H1 (cell line): ENCODE results near the gene LRRK1. TPM values are rescaled to one million over a fixed set of nuclear protein-coding genes. Genes with fewer than 3 reads are reported as not detected.

Experiments used
- CTCF ChIA-PET: fragments of 300-600 bp; sonication (Branson Sonifier 250); formaldehyde crosslinking; loops from one replicate; lab custom pipeline; 2021; ENCODE audit not compliant: partially characterized antibody; lab: Charles Lee
- POLR2A ChIA-PET: fragments of 300-600 bp; sonication (Branson Sonifier 250); formaldehyde crosslinking; loops from one replicate; lab custom pipeline; 2021; ENCODE audit warnings: inconsistent platforms; ENCODE audit not compliant: partially characterized antibody; lab: Charles Lee
- DNase-seq, 2 experiments: peaks; one replicate each; pipeline versions ENCODE4 v3.0.0 to v3.0.0-alpha.2; 2010 to 2022; ENCODE audit warnings: low spot score in 2 of 2, low read depth in 1 of 2, mixed read lengths in 1 of 2
- FAIRE-seq: peaks from 2 replicates; lab custom pipeline; 2011; peaks lifted over from hg19 to GRCh38; lab: Jason Lieb, UNC
- H2AFZ ChIP-seq: 2 replicates; pipeline ENCODE4 v1.8.1; 2012; ENCODE audit warnings: low read length, inconsistent platforms
- H2AK5ac ChIP-seq: 2 replicates; pipeline ENCODE4 v1.6.1; 2013; ENCODE audit warnings: low read depth, low read length
- H2BK120ac ChIP-seq: replicated peaks from 2 replicates; pipeline ENCODE3; 2013; ENCODE audit warnings: low read depth, low read length, inconsistent platforms
- H2BK12ac ChIP-seq: 2 replicates; pipeline ENCODE4 v1.6.1; 2013; ENCODE audit warnings: low read depth, low read length
- H2BK15ac ChIP-seq: 2 replicates; pipeline ENCODE4 v1.6.1; 2013; ENCODE audit warnings: low read length
- H2BK20ac ChIP-seq: 2 replicates; pipeline ENCODE4 v1.6.1; 2013; ENCODE audit warnings: low read length
- H2BK5ac ChIP-seq: 2 replicates; pipeline ENCODE4 v1.6.1; 2013; ENCODE audit warnings: low read depth, low read length
- H3K14ac ChIP-seq: 2 replicates; pipeline ENCODE4 v1.6.1; 2013; ENCODE audit warnings: inconsistent platforms; ENCODE audit not compliant: insufficient read length
- H3K18ac ChIP-seq: 2 replicates; pipeline ENCODE4 v1.6.1; 2013; ENCODE audit warnings: low read length; ENCODE audit errors: extremely low read depth
- H3K23ac ChIP-seq: 2 replicates; pipeline ENCODE4 v1.6.1; 2013; ENCODE audit warnings: inconsistent platforms; ENCODE audit not compliant: insufficient read length
- H3K23me2 ChIP-seq: 2 replicates; pipeline ENCODE4 v1.6.1; 2013; ENCODE audit warnings: low read depth, low read length
- H3K27ac ChIP-seq: 2 replicates; pipeline ENCODE4 v1.6.1; 2011; ENCODE audit warnings: low read depth, low read length, inconsistent platforms
- H3K27me3 ChIP-seq, 4 experiments: replicated peaks in 1 of 4; 1 replicate in 1 of 4; 2 replicates in 3 of 4; pipeline versions ENCODE4 v1.6.1 to v1.8.1; 2011 to 2013; ENCODE audit warnings: low read length in 3 of 4, mild to moderate bottlenecking in 3 of 4, inconsistent platforms in 2 of 4, mixed read lengths in 2 of 4, moderate library complexity in 1 of 4; ENCODE audit not compliant: control insufficient read depth in 3 of 4, insufficient read depth in 3 of 4; ENCODE audit errors: extremely low read depth in 1 of 4
- H3K36me3 ChIP-seq, 4 experiments: 2 replicates each; pipeline versions ENCODE4 v1.6.1 to v1.8.1; 2011 to 2013; ENCODE audit warnings: mild to moderate bottlenecking in 4 of 4, low read length in 3 of 4, moderate library complexity in 2 of 4, control low read depth in 1 of 4, inconsistent platforms in 1 of 4; ENCODE audit not compliant: insufficient read depth in 4 of 4, control insufficient read depth in 2 of 4
- H3K4ac ChIP-seq: replicated peaks from 2 replicates; pipeline ENCODE3; 2013; ENCODE audit warnings: low read length, low read depth, mixed read lengths, inconsistent platforms; ENCODE audit not compliant: insufficient read length
- H3K4me1 ChIP-seq, 4 experiments: replicated peaks in 1 of 4; 1 replicate in 1 of 4; 2 replicates in 3 of 4; pipeline versions ENCODE4 v1.6.1 to v1.8.1; 2011 to 2013; ENCODE audit warnings: low read length in 3 of 4, inconsistent platforms in 2 of 4, mixed read lengths in 1 of 4; ENCODE audit not compliant: insufficient read depth in 4 of 4, control insufficient read depth in 3 of 4
- H3K4me2 ChIP-seq, 2 experiments: 2 replicates each; pipeline versions ENCODE4 v1.6.1 to v1.8.1; 2011 to 2013; ENCODE audit warnings: low read depth in 2 of 2, low read length in 2 of 2, control low read depth in 1 of 2, inconsistent platforms in 1 of 2, mild to moderate bottlenecking in 1 of 2; ENCODE audit not compliant: insufficient read depth in 1 of 2
- H3K4me3 ChIP-seq, 4 experiments: fragments of 200-600, 300-600 bp in 1 of 4; sonication (generic), shearing (Covaris generic), sonication (Bioruptor Twin) in 1 of 4; 2 replicates each; pipeline versions ENCODE4 v1.5.1 to v1.8.1; 2011 to 2016; ENCODE audit warnings: low read length in 4 of 4, low read depth in 3 of 4, control low read depth in 2 of 4, inconsistent platforms in 2 of 4, mild to moderate bottlenecking in 2 of 4, mixed read lengths in 1 of 4, moderate library complexity in 1 of 4; ENCODE audit not compliant: insufficient read depth in 2 of 4; ENCODE audit errors: extremely low read depth in 1 of 4
- H3K56ac ChIP-seq: replicated peaks from 2 replicates; pipeline ENCODE3; 2013; ENCODE audit warnings: low read depth, mild to moderate bottlenecking, mixed read lengths, low read length, inconsistent platforms; ENCODE audit not compliant: insufficient read length
- H3K79me1 ChIP-seq: 2 replicates; pipeline ENCODE4 v1.6.1; 2013; ENCODE audit warnings: low read depth, low read length, control low read depth
- H3K79me2 ChIP-seq, 2 experiments: 2 replicates each; pipeline versions ENCODE4 v1.6.1 to v1.8.1; 2012 to 2013; ENCODE audit warnings: low read length in 2 of 2, mild to moderate bottlenecking in 2 of 2, inconsistent platforms in 1 of 2; ENCODE audit not compliant: insufficient read depth in 2 of 2, control insufficient read depth in 1 of 2
- H3K9ac ChIP-seq, 4 experiments: replicated peaks in 1 of 4; 1 replicate in 1 of 4; 2 replicates in 3 of 4; pipeline versions ENCODE4 v1.6.1 to v1.8.1; 2011 to 2013; ENCODE audit warnings: low read depth in 3 of 4, low read length in 3 of 4, control low read depth in 2 of 4, mild to moderate bottlenecking in 2 of 4, moderate library complexity in 2 of 4, inconsistent platforms in 1 of 4; ENCODE audit errors: extremely low read depth in 1 of 4
- H3K9me3 ChIP-seq, 2 experiments: 2 replicates each; pipeline versions ENCODE4 v1.6.1 to v1.8.1; 2012 to 2013; ENCODE audit warnings: mild to moderate bottlenecking in 2 of 2, moderate library complexity in 2 of 2, control low read depth in 1 of 2, inconsistent platforms in 1 of 2, low read depth in 1 of 2, low read length in 1 of 2, mixed read lengths in 1 of 2; ENCODE audit not compliant: insufficient read depth in 2 of 2
- H4K20me1 ChIP-seq, 2 experiments: replicated peaks in 1 of 2; 2 replicates each; pipeline versions ENCODE3 to v1.8.1; 2011 to 2013; ENCODE audit warnings: inconsistent platforms in 2 of 2, low read length in 2 of 2, mild to moderate bottlenecking in 1 of 2; ENCODE audit not compliant: insufficient read depth in 2 of 2, control insufficient read depth in 1 of 2
- H4K5ac ChIP-seq: 2 replicates; pipeline ENCODE4 v1.6.1; 2013; ENCODE audit warnings: low read length, low read depth, mixed read lengths, inconsistent platforms; ENCODE audit not compliant: insufficient read length
- H4K8ac ChIP-seq: 2 replicates; pipeline ENCODE4 v1.8.0; 2013; ENCODE audit warnings: mild to moderate bottlenecking, moderate library complexity, low read length, inconsistent platforms; ENCODE audit not compliant: insufficient read depth; ENCODE audit errors: extremely low read depth
- H4K91ac ChIP-seq: replicated peaks from 2 replicates; pipeline ENCODE3; 2013; ENCODE audit warnings: low read length, mixed read lengths, inconsistent platforms; ENCODE audit not compliant: insufficient read length
- CHD1 ChIP-seq: IDR thresholded peaks from 2 replicates; pipeline ENCODE4 v1.6.1; 2012; ENCODE audit warnings: low read depth, low read length, improper control_type of control experiment
- FOSL1 ChIP-seq: IDR thresholded peaks from 2 replicates; pipeline ENCODE4 v1.6.1; 2011; ENCODE audit warnings: mild to moderate bottlenecking, low read depth, low read length, moderate library complexity; ENCODE audit not compliant: insufficient read depth
- GABPA ChIP-seq: IDR thresholded peaks from 2 replicates; pipeline ENCODE4 v1.6.1; 2011; ENCODE audit warnings: mild to moderate bottlenecking, low read length, moderate library complexity, borderline replicate concordance; ENCODE audit not compliant: insufficient read depth
- GTF2F1 ChIP-seq: IDR thresholded peaks from 2 replicates; pipeline ENCODE4 v1.6.1; 2012; ENCODE audit warnings: low read depth, low read length, improper control_type of control experiment, borderline replicate concordance
- PHF8 ChIP-seq: fragments of 200-600 bp; sonication (generic); conservative IDR thresholded peaks from 2 replicates; pipeline ENCODE4 v1.7.1; 2012; ENCODE audit warnings: low read depth, mild to moderate bottlenecking, inconsistent platforms, low read length, moderate library complexity
- SP4 ChIP-seq: IDR thresholded peaks from 2 replicates; pipeline ENCODE4 v1.6.1; 2012; ENCODE audit warnings: low read length, inconsistent platforms
- SRF ChIP-seq: IDR thresholded peaks from 2 replicates; pipeline ENCODE4 v1.6.1; 2011; ENCODE audit warnings: mild to moderate bottlenecking, low read depth, low read length, moderate library complexity
- TAF7 ChIP-seq: optimal IDR thresholded peaks from 2 replicates; pipeline ENCODE3; 2011; ENCODE audit warnings: low read depth, mild to moderate bottlenecking, inconsistent platforms, low read length, moderate library complexity, borderline replicate concordance
- TEAD4 ChIP-seq: IDR thresholded peaks from 2 replicates; pipeline ENCODE4 v1.6.1; 2012; ENCODE audit warnings: low read depth, low read length, inconsistent platforms, mixed read lengths
- WGBS, 2 experiments: shearing (Covaris generic) in 1 of 2; methylation state at CpG; one replicate each; pipeline versions ENCODE4 v1.1.6 to v1.1.7; 2013 to 2015; ENCODE audit warnings: low lambda C conversion rate in 2 of 2, mixed read lengths in 2 of 2, inconsistent platforms in 1 of 2, low coverage in 1 of 2, missing lambda C conversion rate in 1 of 2; ENCODE audit not compliant: insufficient replicate concordance in 2 of 2, insufficient coverage in 1 of 2, insufficient read length in 1 of 2; ENCODE audit errors: extremely low coverage in 1 of 2, missing lambda C conversion rate in 1 of 2; 5-methylcytosine and 5-hydroxymethylcytosine counted together
- polyA plus RNA-seq, 7 experiments: library from polyadenylated mRNA; depleted of rRNA in 3 of 7; stranded (reverse) in 5 of 7; unstranded in 2 of 7; fragments of >200 nt in 5 of 7; fragments of 200-250 nt in 2 of 7; gene quantifications; 1 replicate in 5 of 7; 2 replicates in 1 of 7; 4 replicates in 1 of 7; pipeline versions ENCODE4 v1.2.1 to v1.2.3, GENCODE V29; 2011 to 2013; ENCODE audit warnings: missing spikeins in 2 of 7, mixed read lengths in 2 of 7
- total RNA-seq: library from RNA; stranded (reverse); fragmentation: NEBNext Ultra II Directional; extraction: Animal tissue kit (Norgen Biotek cat#: 25700); gene quantifications from 2 replicates; pipeline ENCODE4 v1.2.1, GENCODE V29; 2021
- TF ChIP-seq, protein P1 (sequence below): IDR thresholded peaks from 2 replicates; pipeline ENCODE4 v1.6.1; 2012; ENCODE audit warnings: low read length, inconsistent platforms
- TF ChIP-seq, protein P2 (sequence below): IDR thresholded peaks from 2 replicates; pipeline ENCODE4 v1.6.1; 2011; ENCODE audit warnings: low read length, improper control_type of control experiment

LRRK1 gene
- total and polyA plus RNA-seq, 2 of the 8 experiments (the other 6 are each of a cell fraction or from before 2014, with no cell fraction given) = 1.2 to 3.6 TPM

DNA sequence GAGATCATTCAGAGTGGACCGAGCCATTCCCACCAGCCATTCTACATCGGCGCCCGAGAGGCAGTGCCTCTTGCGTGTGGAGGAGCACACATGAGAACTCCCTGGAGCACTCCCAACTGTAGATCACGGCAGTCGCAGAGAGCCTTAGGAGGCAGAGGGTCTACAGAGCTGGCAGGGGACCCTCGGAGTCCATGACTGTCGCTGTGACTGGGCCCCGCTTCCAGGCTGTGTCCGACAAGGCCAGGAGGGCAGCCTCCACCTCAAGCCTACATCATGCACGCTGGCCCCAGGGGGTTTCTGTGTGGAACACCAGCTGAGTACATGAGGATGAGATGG lies 173.7 kb downstream of the LRRK1 start:
- Histone ChIP-seq H3K4me1 (peaks cover 0 to 1% (median 0%) of the 10 kb centered on the region in 4 experiments; a peak in 3 of 7 replicates), H3K4me3 (no peak overlapping the region), H3K23me2 (no peaks in the 10 kb centered on the region; the same call in 1 of the 2 replicates), H3K4me2 (no peak overlapping the region), H3K14ac (no peak overlapping the region), H4K8ac (peak overlapping the region; percentile 72; the same call in 1 of the 2 replicates), H3K56ac (no peak overlapping the region), H2BK15ac (0 out of 2 replicates have a peak overlapping the region, but pooled peaks have one; percentile 5), H3K9ac (no peak overlapping the region), H2BK12ac (peak overlapping the region; percentile 69; the same call in 1 of the 2 replicates), H3K27me3 (no peaks in the 10 kb centered on the region), H3K23ac (no peak overlapping the region), H3K79me1 (no peaks in the 10 kb centered on the region), H4K20me1 (no peaks in the 10 kb centered on the region), H3K18ac (peak overlapping the region; percentile 64; the same call in 1 of the 2 replicates), H3K36me3 (no peaks in the 10 kb centered on the region), H2AFZ (no peak overlapping the region), H2BK20ac (peak overlapping the region; percentile 77; the same call in 1 of the 2 replicates), H4K91ac (peak overlapping the region; percentile 67), H2AK5ac (no peak overlapping the region), H3K4ac (peak overlapping the region; percentile 65), H3K9me3 (no peaks in the 10 kb centered on the region), H2BK5ac (peak overlapping the region; percentile 49; the same call in 1 of the 2 replicates), H3K27ac (no peak overlapping the region), H4K5ac (no peak overlapping the region), H3K79me2 (no peaks in the 10 kb centered on the region), H2BK120ac (no peak overlapping the region)
- FAIRE-seq (no peak), DNase-seq (no peak)
- ChIA-PET POLR2A (interaction anchor here (0.6 to 1.5 kb wide), 2 partner anchors 25 to 170 kb away, joined by 3 to 4 read pairs; no protein-coding TSS in a partner anchor), CTCF (interaction anchor here (0.8 to 11.1 kb wide), 10 partner anchors 9 to 85 kb away, joined by 3 to 72 read pairs (median 4); no protein-coding TSS in a partner anchor)
- 95% methylated on average over 12 of the region's 12 CpGs; no CpG with 5 or more reads in 1 of the 2 experiments for WGBS, 2 experiments
- TF ChIP-seq TEAD4 (no peak), SP4 (no peak), GTF2F1 (no peak), TAF7 (no peak), PHF8 (no peak), SRF (no peak), CHD1 (no peak), GABPA (no peak), FOSL1 (no peak)
- TF ChIP-seq, protein P1, sequence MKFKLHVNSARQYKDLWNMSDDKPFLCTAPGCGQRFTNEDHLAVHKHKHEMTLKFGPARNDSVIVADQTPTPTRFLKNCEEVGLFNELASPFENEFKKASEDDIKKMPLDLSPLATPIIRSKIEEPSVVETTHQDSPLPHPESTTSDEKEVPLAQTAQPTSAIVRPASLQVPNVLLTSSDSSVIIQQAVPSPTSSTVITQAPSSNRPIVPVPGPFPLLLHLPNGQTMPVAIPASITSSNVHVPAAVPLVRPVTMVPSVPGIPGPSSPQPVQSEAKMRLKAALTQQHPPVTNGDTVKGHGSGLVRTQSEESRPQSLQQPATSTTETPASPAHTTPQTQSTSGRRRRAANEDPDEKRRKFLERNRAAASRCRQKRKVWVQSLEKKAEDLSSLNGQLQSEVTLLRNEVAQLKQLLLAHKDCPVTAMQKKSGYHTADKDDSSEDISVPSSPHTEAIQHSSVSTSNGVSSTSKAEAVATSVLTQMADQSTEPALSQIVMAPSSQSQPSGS = no peak
- TF ChIP-seq, protein P2, sequence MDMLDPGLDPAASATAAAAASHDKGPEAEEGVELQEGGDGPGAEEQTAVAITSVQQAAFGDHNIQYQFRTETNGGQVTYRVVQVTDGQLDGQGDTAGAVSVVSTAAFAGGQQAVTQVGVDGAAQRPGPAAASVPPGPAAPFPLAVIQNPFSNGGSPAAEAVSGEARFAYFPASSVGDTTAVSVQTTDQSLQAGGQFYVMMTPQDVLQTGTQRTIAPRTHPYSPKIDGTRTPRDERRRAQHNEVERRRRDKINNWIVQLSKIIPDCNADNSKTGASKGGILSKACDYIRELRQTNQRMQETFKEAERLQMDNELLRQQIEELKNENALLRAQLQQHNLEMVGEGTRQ = no peak
